ENCODE results near the gene ASIP.

The ASIP gene

GRCh38 chr20:34293589-34293988, 52.4 kb downstream of the ASIP start:
- H3K4me2 ChIP-seq (ENCODE audit: low read length), result no peak overlapping the region
- TF ChIP-seq EZH2phosphoT487 (IDR thresholded peaks at IDR 0.05; ENCODE audit: borderline replicate concordance, low read length), result no peak
- no peak for TF ChIP-seq CTCF (IDR thresholded peaks at IDR 0.05; ENCODE audit: low read depth, low read length, poor library complexity, severe bottlenecking)
- H3K4me3 ChIP-seq (ENCODE audit: low read length), result no peak overlapping the region
- peaks cover 49% of the 10 kb centered on the region for H3K79me2 ChIP-seq (ENCODE audit: control insufficient read depth, low read length)
- no peaks in the 10 kb centered on the region for H3K27me3 ChIP-seq (ENCODE audit: control insufficient read depth, low read length)
- no peaks in the 10 kb centered on the region for H3K9me3 ChIP-seq (ENCODE audit: control insufficient read depth, insufficient read depth, low read length)
- peaks cover 74% of the 10 kb centered on the region for H3K36me3 ChIP-seq (ENCODE audit: control insufficient read depth, low read length)
- no peaks in the 10 kb centered on the region for H3K9me2 ChIP-seq (replicated peaks; ENCODE audit: control insufficient read depth, low read length)
- no peak overlapping the region for H3K27ac ChIP-seq (ENCODE audit: low read depth, low read length)
- H3F3A ChIP-seq (ENCODE audit: control insufficient read depth, insufficient read depth), result no peaks in the 10 kb centered on the region
- no peaks in the 10 kb centered on the region for H4K20me1 ChIP-seq (ENCODE audit: control insufficient read depth, insufficient read depth, low read depth, low read length)
- no peaks in the 10 kb centered on the region for H3K4me1 ChIP-seq (ENCODE audit: control insufficient read depth, low read length)

GRCh38 chr20:34294563-34294962, 53.3 kb downstream of the ASIP start:
- H3K27me3 ChIP-seq (ENCODE audit: control insufficient read depth, low read length), result no peaks in the 10 kb centered on the region
- no peaks in the 10 kb centered on the region for H3K9me3 ChIP-seq (ENCODE audit: control insufficient read depth, insufficient read depth, low read length)
- no peak overlapping the region for H3K27ac ChIP-seq (ENCODE audit: low read depth, low read length)
- H3K79me2 ChIP-seq (ENCODE audit: control insufficient read depth, low read length), result peaks cover 59% of the 10 kb centered on the region
- H3K9me2 ChIP-seq (replicated peaks; ENCODE audit: control insufficient read depth, low read length), result no peaks in the 10 kb centered on the region
- no peaks in the 10 kb centered on the region for H3F3A ChIP-seq (ENCODE audit: control insufficient read depth, insufficient read depth)
- peaks cover 6% of the 10 kb centered on the region for H3K4me1 ChIP-seq (ENCODE audit: control insufficient read depth, low read length)
- H4K20me1 ChIP-seq (ENCODE audit: control insufficient read depth, insufficient read depth, low read depth, low read length), result no peaks in the 10 kb centered on the region
- peaks cover 75% of the 10 kb centered on the region for H3K36me3 ChIP-seq (ENCODE audit: control insufficient read depth, low read length)
- no peak overlapping the region for H3K4me2 ChIP-seq (ENCODE audit: low read length)
- TF ChIP-seq EZH2phosphoT487 (IDR thresholded peaks at IDR 0.05; ENCODE audit: borderline replicate concordance, low read length) (no peak), CTCF (IDR thresholded peaks at IDR 0.05; ENCODE audit: low read depth, low read length, poor library complexity, severe bottlenecking) (no peak)
- H3K4me3 ChIP-seq (ENCODE audit: low read length), result no peak overlapping the region

- Histone ChIP-seq H4K20me1 (ENCODE audit: control insufficient read depth, insufficient read depth, low read depth, low read length) (0 out of 2 replicates have a peak, but pooled peaks cover 1% of the 10 kb centered on the region), H3K36me3 (ENCODE audit: control insufficient read depth, low read length) (peaks cover 77% of the 10 kb centered on the region)
Observed at GRCh38 chr20:34295284-34295683, 54.1 kb downstream of the ASIP start.

More at GRCh38 chr20:34295284-34295683, 54.1 kb downstream of the ASIP start:
- TF ChIP-seq CTCF (IDR thresholded peaks at IDR 0.05; ENCODE audit: low read depth, low read length, poor library complexity, severe bottlenecking) (no peak), EZH2phosphoT487 (IDR thresholded peaks at IDR 0.05; ENCODE audit: borderline replicate concordance, low read length) (no peak)
- H3K4me2 ChIP-seq (ENCODE audit: low read length), result no peak overlapping the region
- H3K4me3 ChIP-seq (ENCODE audit: low read length), result no peak overlapping the region
- no peaks in the 10 kb centered on the region for H3K27me3 ChIP-seq (ENCODE audit: control insufficient read depth, low read length)
- H3K79me2 ChIP-seq (ENCODE audit: control insufficient read depth, low read length), result peaks cover 66% of the 10 kb centered on the region
- no peaks in the 10 kb centered on the region for H3K9me2 ChIP-seq (replicated peaks; ENCODE audit: control insufficient read depth, low read length)
- H3K4me1 ChIP-seq (ENCODE audit: control insufficient read depth, low read length), result peaks cover 13% of the 10 kb centered on the region
- H3K27ac ChIP-seq (ENCODE audit: low read depth, low read length), result no peak overlapping the region
- H3K9me3 ChIP-seq (ENCODE audit: control insufficient read depth, insufficient read depth, low read length), result no peaks in the 10 kb centered on the region
- H3F3A ChIP-seq (ENCODE audit: control insufficient read depth, insufficient read depth), result no peaks in the 10 kb centered on the region

All from DOHH2 (cell line).